ENCODE results near the gene RNF8.

DNA sequence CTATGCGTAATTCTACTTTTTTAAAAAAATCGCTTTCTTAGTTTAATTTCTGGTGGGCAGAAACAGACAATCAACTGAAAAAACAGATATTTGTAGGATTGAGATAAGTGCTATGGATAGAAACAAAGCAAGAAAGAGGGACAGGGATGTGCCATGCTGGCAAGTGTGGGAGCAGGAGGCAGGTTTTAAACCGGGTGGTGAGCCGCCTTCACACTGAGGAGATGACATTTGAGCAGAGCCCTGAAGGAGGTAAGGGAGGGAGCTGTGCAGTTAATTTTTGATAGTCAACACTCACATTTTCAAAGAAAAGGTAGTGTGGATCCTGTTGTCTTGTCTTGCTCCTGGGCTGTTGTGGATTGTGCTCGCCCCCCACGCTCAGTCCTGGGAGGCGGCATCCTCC lies 49.0 kb upstream of the RNF8 start:
- no peak for TF ChIP-seq EZH2 (IDR thresholded peaks at IDR 0.05; ENCODE audit: borderline replicate concordance, low read depth, low read length, severe bottlenecking)
- TF ChIP-seq, protein P1, sequence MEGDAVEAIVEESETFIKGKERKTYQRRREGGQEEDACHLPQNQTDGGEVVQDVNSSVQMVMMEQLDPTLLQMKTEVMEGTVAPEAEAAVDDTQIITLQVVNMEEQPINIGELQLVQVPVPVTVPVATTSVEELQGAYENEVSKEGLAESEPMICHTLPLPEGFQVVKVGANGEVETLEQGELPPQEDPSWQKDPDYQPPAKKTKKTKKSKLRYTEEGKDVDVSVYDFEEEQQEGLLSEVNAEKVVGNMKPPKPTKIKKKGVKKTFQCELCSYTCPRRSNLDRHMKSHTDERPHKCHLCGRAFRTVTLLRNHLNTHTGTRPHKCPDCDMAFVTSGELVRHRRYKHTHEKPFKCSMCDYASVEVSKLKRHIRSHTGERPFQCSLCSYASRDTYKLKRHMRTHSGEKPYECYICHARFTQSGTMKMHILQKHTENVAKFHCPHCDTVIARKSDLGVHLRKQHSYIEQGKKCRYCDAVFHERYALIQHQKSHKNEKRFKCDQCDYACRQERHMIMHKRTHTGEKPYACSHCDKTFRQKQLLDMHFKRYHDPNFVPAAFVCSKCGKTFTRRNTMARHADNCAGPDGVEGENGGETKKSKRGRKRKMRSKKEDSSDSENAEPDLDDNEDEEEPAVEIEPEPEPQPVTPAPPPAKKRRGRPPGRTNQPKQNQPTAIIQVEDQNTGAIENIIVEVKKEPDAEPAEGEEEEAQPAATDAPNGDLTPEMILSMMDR (IDR thresholded peaks at IDR 0.05; ENCODE audit: borderline replicate concordance, extremely low read depth, low read length, poor library complexity, severe bottlenecking) = no peak
